ENCODE results near the gene AK3. TPM values are rescaled to one million over a fixed set of nuclear protein-coding genes. Genes with fewer than 3 reads are reported as not detected.

Gene AK3
- total RNA-seq, 4 donors from 2014 or later = 81.3 to 102 (median 92.9) TPM

GRCh38 chr9:4714266-4715016, 26.6 kb downstream of the AK3 start:
- TF ChIP-seq CTCF (IDR thresholded peaks at IDR 0.05) (no peak), POLR2A (IDR thresholded peaks at IDR 0.05) (no peak)
- intact Hi-C loops (cut with DNase I; ENCODE audit: low total_unique reads) = no loop called here
- 77 to 80% methylated on average over 9 of the region's 9 CpGs for WGBS, 2 donors
- DNase-seq (ENCODE audit: low spot score in 2 of 2) = no peak
- H3K4me3 ChIP-seq (ENCODE audit: low read depth, poor library complexity, severe bottlenecking) = no peak overlapping the region

- no peak for DNase-seq (ENCODE audit: low spot score in 2 of 2)
- TF ChIP-seq CTCF (IDR thresholded peaks at IDR 0.05) (no peak), POLR2A (IDR thresholded peaks at IDR 0.05) (no peak)
- intact Hi-C loops (cut with DNase I; ENCODE audit: low total_unique reads) = no loop called here
- WGBS, 2 donors = 63 to 64% methylated on average over 7 of the region's 7 CpGs
- H3K4me3 ChIP-seq (ENCODE audit: low read depth, poor library complexity, severe bottlenecking) = no peak overlapping the region
Measured at GRCh38 chr9:4713849-4714248, 27.2 kb downstream of the AK3 start.

- DNase-seq (ENCODE audit: low spot score in 2 of 2) = no peak
- intact Hi-C loops (cut with DNase I; ENCODE audit: low total_unique reads) = no loop called here
- TF ChIP-seq POLR2A (IDR thresholded peaks at IDR 0.05) = no peak
- TF ChIP-seq CTCF (IDR thresholded peaks at IDR 0.05) = no peak
- no peak overlapping the region for H3K4me3 ChIP-seq (ENCODE audit: low read depth, poor library complexity, severe bottlenecking)
Measured at GRCh38 chr9:4709380-4709779, 31.6 kb downstream of the AK3 start.

GRCh38 chr9:4706971-4707622, 33.9 kb downstream of the AK3 start:
- TF ChIP-seq POLR2A (IDR thresholded peaks at IDR 0.05) (no peak), CTCF (IDR thresholded peaks at IDR 0.05) (no peak)
- H3K4me3 ChIP-seq (ENCODE audit: low read depth, poor library complexity, severe bottlenecking) = no peak overlapping the region
- 60 to 74% methylated on average over 4 of the region's 4 CpGs for WGBS, 2 donors
- DNase-seq (ENCODE audit: low spot score in 2 of 2) = no peak
- intact Hi-C loops (cut with DNase I; ENCODE audit: low total_unique reads) = no loop called here

- no peak for TF ChIP-seq CTCF (IDR thresholded peaks at IDR 0.05)
- no peak for TF ChIP-seq POLR2A (IDR thresholded peaks at IDR 0.05)
- 56 to 64% methylated on average over 2 of the region's 2 CpGs for WGBS, 2 donors
- intact Hi-C loops (cut with DNase I; ENCODE audit: low total_unique reads) = no loop called here
- H3K4me3 ChIP-seq (ENCODE audit: low read depth, poor library complexity, severe bottlenecking) = no peak overlapping the region
- DNase-seq (ENCODE audit: low spot score in 2 of 2) = no peak
Measured at GRCh38 chr9:4706021-4706420, 35.0 kb downstream of the AK3 start.
